Measurements from ENCODE around the gene TARBP1. TPM values are rescaled to one million over a fixed set of nuclear protein-coding genes. Genes with fewer than 3 reads are reported as not detected.

TARBP1 gene
- total and polyA plus RNA-seq, 2 experiments from 2014 or later, result 12.8 to 22.9 TPM

GRCh38 chr1:234412830-234413229 is 66.1 kb downstream of the TARBP1 start:
- 95% methylated on average over 11 of the region's 11 CpGs for WGBS (ENCODE audit: low lambda C conversion rate, missing lambda C conversion rate)
- no peaks in the 10 kb centered on the region for H3K36me3 ChIP-seq (replicated peaks; ENCODE audit: insufficient read depth, low read depth)

GRCh38 chr1:234409328-234409727 is 69.7 kb downstream of the TARBP1 start:
- no peaks in the 10 kb centered on the region for H3K9me3 ChIP-seq (ENCODE audit: low read depth)
- no peak overlapping the region for H3K4me3 ChIP-seq
- H3K4me1 ChIP-seq (ENCODE audit: insufficient read depth), result no peaks in the 10 kb centered on the region
- no peak overlapping the region for H3K27ac ChIP-seq
- no peaks in the 10 kb centered on the region for H3K79me2 ChIP-seq
- DNase-seq (ENCODE audit: low spot score), result no peak
- TF ChIP-seq EZH2 (IDR thresholded peaks at IDR 0.05; ENCODE audit: borderline replicate concordance) (no peak), CTCF (IDR thresholded peaks at IDR 0.05; ENCODE audit: poor library complexity) (peak; percentile 36)
- no peak overlapping the region for H3K4me2 ChIP-seq
- H4K20me1 ChIP-seq (ENCODE audit: insufficient read depth, poor library complexity, severe bottlenecking), result no peaks in the 10 kb centered on the region
- H3K9me2 ChIP-seq (replicated peaks; ENCODE audit: insufficient read depth), result no peaks in the 10 kb centered on the region
- H3K36me3 ChIP-seq (replicated peaks; ENCODE audit: insufficient read depth, low read depth), result no peaks in the 10 kb centered on the region
- no peak overlapping the region for H2AFZ ChIP-seq
- 64% methylated on average over 5 of the region's 5 CpGs for WGBS (ENCODE audit: low lambda C conversion rate, missing lambda C conversion rate)
- no peaks in the 10 kb centered on the region for H3K27me3 ChIP-seq

More at GRCh38 chr1:234412830-234413229, 66.1 kb downstream of the TARBP1 start:
- DNase-seq (ENCODE audit: low spot score), result no peak
- no peak overlapping the region for H3K4me2 ChIP-seq
- H3K27ac ChIP-seq, result no peak overlapping the region
- no peaks in the 10 kb centered on the region for H3K79me2 ChIP-seq
- no peak overlapping the region for H3K4me3 ChIP-seq
- H3K27me3 ChIP-seq, result no peaks in the 10 kb centered on the region
- no peaks in the 10 kb centered on the region for H3K9me3 ChIP-seq (ENCODE audit: low read depth)
- TF ChIP-seq EZH2 (IDR thresholded peaks at IDR 0.05; ENCODE audit: borderline replicate concordance) (no peak), CTCF (IDR thresholded peaks at IDR 0.05; ENCODE audit: poor library complexity) (no peak), EZH2phosphoT487 (IDR thresholded peaks at IDR 0.05; ENCODE audit: low read depth, severe bottlenecking, unreplicated experiment) (no peak)
- H2AFZ ChIP-seq, result no peak overlapping the region
- no peaks in the 10 kb centered on the region for H3K4me1 ChIP-seq (ENCODE audit: insufficient read depth)
- no peaks in the 10 kb centered on the region for H3K9me2 ChIP-seq (replicated peaks; ENCODE audit: insufficient read depth)
- H4K20me1 ChIP-seq (ENCODE audit: insufficient read depth, poor library complexity, severe bottlenecking), result no peaks in the 10 kb centered on the region

GRCh38 chr1:234408757-234409156 is 70.2 kb downstream of the TARBP1 start:
- Histone ChIP-seq H3K9me3 (ENCODE audit: low read depth) (no peaks in the 10 kb centered on the region), H3K9me2 (replicated peaks; ENCODE audit: insufficient read depth) (no peaks in the 10 kb centered on the region), H3K4me2 (no peak overlapping the region), H3K36me3 (replicated peaks; ENCODE audit: insufficient read depth, low read depth) (no peaks in the 10 kb centered on the region), H3K79me2 (no peaks in the 10 kb centered on the region), H3K4me3 (no peak overlapping the region), H2AFZ (no peak overlapping the region), H3K27ac (no peak overlapping the region), H4K20me1 (ENCODE audit: insufficient read depth, poor library complexity, severe bottlenecking) (no peaks in the 10 kb centered on the region), H3K27me3 (no peaks in the 10 kb centered on the region), H3K4me1 (ENCODE audit: insufficient read depth) (no peaks in the 10 kb centered on the region)
- WGBS (ENCODE audit: low lambda C conversion rate, missing lambda C conversion rate), result 95% methylated on average over 9 of the region's 9 CpGs
- TF ChIP-seq CTCF (IDR thresholded peaks at IDR 0.05; ENCODE audit: poor library complexity), result no peak
- TF ChIP-seq EZH2phosphoT487 (IDR thresholded peaks at IDR 0.05; ENCODE audit: low read depth, severe bottlenecking, unreplicated experiment), result no peak
- TF ChIP-seq EZH2 (IDR thresholded peaks at IDR 0.05; ENCODE audit: borderline replicate concordance), result no peak
- no peak for DNase-seq (ENCODE audit: low spot score)

GRCh38 chr1:234406871-234407270 is 72.1 kb downstream of the TARBP1 start:
- 86% methylated on average over 4 of the region's 4 CpGs for WGBS (ENCODE audit: low lambda C conversion rate, missing lambda C conversion rate)
- Histone ChIP-seq H4K20me1 (ENCODE audit: insufficient read depth, poor library complexity, severe bottlenecking) (no peaks in the 10 kb centered on the region), H2AFZ (no peak overlapping the region), H3K4me2 (no peak overlapping the region), H3K9me3 (ENCODE audit: low read depth) (no peaks in the 10 kb centered on the region), H3K79me2 (no peaks in the 10 kb centered on the region), H3K36me3 (replicated peaks; ENCODE audit: insufficient read depth, low read depth) (no peaks in the 10 kb centered on the region), H3K27ac (no peak overlapping the region), H3K27me3 (no peaks in the 10 kb centered on the region), H3K4me3 (no peak overlapping the region), H3K4me1 (ENCODE audit: insufficient read depth) (no peaks in the 10 kb centered on the region), H3K9me2 (replicated peaks; ENCODE audit: insufficient read depth) (no peaks in the 10 kb centered on the region)
- no peak for DNase-seq (ENCODE audit: low spot score)
- no peak for TF ChIP-seq CTCF (IDR thresholded peaks at IDR 0.05; ENCODE audit: poor library complexity)
- TF ChIP-seq EZH2 (IDR thresholded peaks at IDR 0.05; ENCODE audit: borderline replicate concordance), result no peak
- no peak for TF ChIP-seq EZH2phosphoT487 (IDR thresholded peaks at IDR 0.05; ENCODE audit: low read depth, severe bottlenecking, unreplicated experiment)
